Smooth muscle cell (in vitro differentiated cells): ENCODE results near the gene NRXN3. TPM values are rescaled to one million over a fixed set of nuclear protein-coding genes. Genes with fewer than 3 reads are reported as not detected.

Source experiments
- DNase-seq: peaks from one replicate; lab custom pipeline; 2025; ENCODE audit not compliant: unreplicated experiment; lab: John Stamatoyannopoulos, UW
- H2AFZ ChIP-seq: fragments of 200-600 bp; sonication (generic); 2 replicates; pipeline ENCODE4 v1.6.0; 2016; ENCODE audit warnings: antibody characterized with exemption, low read depth, mild to moderate bottlenecking
- H3F3A ChIP-seq: fragments of 200-600 bp; sonication (generic); 2 replicates; pipeline ENCODE4 v1.6.0; 2017; ENCODE audit warnings: antibody characterized with exemption, low read depth
- H3K27ac ChIP-seq: fragments of 200-600 bp; sonication (generic); 2 replicates; pipeline ENCODE4 v1.5.1; 2016; ENCODE audit warnings: low read depth, mild to moderate bottlenecking
- H3K27me3 ChIP-seq: fragments of 200-600 bp; sonication (generic); 2 replicates; pipeline ENCODE4 v1.6.1; 2016; ENCODE audit warnings: low read depth, mild to moderate bottlenecking
- H3K36me3 ChIP-seq: fragments of 200-600 bp; sonication (generic); 2 replicates; pipeline ENCODE4 v1.5.1; 2016; ENCODE audit warnings: low read depth
- H3K4me1 ChIP-seq: fragments of 200-600 bp; sonication (generic); 2 replicates; pipeline ENCODE4 v1.5.1; 2016; ENCODE audit warnings: low read depth
- H3K4me2 ChIP-seq: fragments of 200-600 bp; sonication (generic); 2 replicates; pipeline ENCODE4 v1.6.0; 2016; ENCODE audit warnings: mild to moderate bottlenecking
- H3K4me3 ChIP-seq: fragments of 200-600 bp; sonication (generic); 2 replicates; pipeline ENCODE4 v1.5.1; 2016; ENCODE audit warnings: mild to moderate bottlenecking
- H3K79me2 ChIP-seq: fragments of 200-600 bp; sonication (generic); 2 replicates; pipeline ENCODE4 v1.6.0; 2016; ENCODE audit warnings: low read depth, mild to moderate bottlenecking
- H3K9ac ChIP-seq: fragments of 200-600 bp; sonication (generic); 2 replicates; pipeline ENCODE4 v1.6.0; 2016; ENCODE audit warnings: low read depth
- H3K9me3 ChIP-seq: fragments of 200-600 bp; sonication (generic); replicated peaks from 2 replicates; pipeline ENCODE4 v1.5.1; 2016; ENCODE audit warnings: low read depth
- H4K20me1 ChIP-seq: fragments of 200-600 bp; sonication (generic); 2 replicates; pipeline ENCODE4 v1.6.0; 2016; ENCODE audit warnings: low read depth
- WGBS: methylation state at CpG from one replicate; pipeline ENCODE4 v1.1.7; 2016; ENCODE audit warnings: low lambda C conversion rate; 5-methylcytosine and 5-hydroxymethylcytosine counted together
- polyA plus RNA-seq: library from polyadenylated mRNA; unstranded; fragments of >200 nt; fragmentation: Nextera tagmentation; extraction: Ambion mirVana; gene quantifications from 2 replicates; pipeline ENCODE4 v1.2.1, GENCODE V29; 2016
- total RNA-seq: library from RNA; depleted of rRNA; stranded (reverse); fragments of >200 nt; gene quantifications from 2 replicates; pipeline ENCODE4 v1.2.3, GENCODE V29; 2014
- TF ChIP-seq, protein P1 (sequence below): fragments of 200-600 bp; sonication (generic); IDR thresholded peaks from 2 replicates; pipeline ENCODE4 v1.5.1; 2017; ENCODE audit warnings: borderline replicate concordance, mild to moderate bottlenecking, antibody characterized with exemption; ENCODE audit not compliant: insufficient read depth, poor library complexity, severe bottlenecking

NRXN3 gene
- total and polyA plus RNA-seq, 2 experiments from 2014 or later = 1.2 to 7.0 TPM

DNA sequence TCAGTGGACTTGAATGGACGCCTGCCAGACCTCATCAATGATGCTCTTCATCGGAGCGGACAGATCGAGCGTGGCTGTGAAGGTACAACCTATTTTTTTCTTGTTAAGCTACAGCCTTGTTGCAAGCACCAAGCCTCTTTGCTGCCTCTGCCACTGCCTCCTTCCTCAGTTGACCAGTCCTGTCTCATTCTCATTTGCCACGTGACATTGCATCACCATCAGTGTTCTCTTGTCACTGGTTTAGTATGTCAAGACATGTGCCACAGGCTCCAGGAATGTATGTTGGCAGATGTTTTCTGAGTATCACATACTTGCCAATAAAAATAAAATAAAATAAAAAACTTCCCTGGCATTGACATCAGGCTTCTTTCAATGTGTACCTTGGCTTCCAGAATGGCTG, 798.1 kb downstream of the NRXN3 start:
- Histone ChIP-seq H3K4me3 (no peak overlapping the region), H3K27me3 (no peaks in the 10 kb centered on the region), H3K36me3 (no peaks in the 10 kb centered on the region), H3K79me2 (no peaks in the 10 kb centered on the region), H3F3A (no peaks in the 10 kb centered on the region), H2AFZ (no peak overlapping the region), H3K9ac (no peak overlapping the region), H3K9me3 (no peaks in the 10 kb centered on the region), H3K4me2 (no peak overlapping the region), H4K20me1 (no peaks in the 10 kb centered on the region), H3K4me1 (peaks cover 3% of the 10 kb centered on the region), H3K27ac (peak overlapping the region; percentile 13)
- 93% methylated on average over 6 of the region's 6 CpGs for WGBS
- DNase-seq = no peak
- TF ChIP-seq, protein P1, sequence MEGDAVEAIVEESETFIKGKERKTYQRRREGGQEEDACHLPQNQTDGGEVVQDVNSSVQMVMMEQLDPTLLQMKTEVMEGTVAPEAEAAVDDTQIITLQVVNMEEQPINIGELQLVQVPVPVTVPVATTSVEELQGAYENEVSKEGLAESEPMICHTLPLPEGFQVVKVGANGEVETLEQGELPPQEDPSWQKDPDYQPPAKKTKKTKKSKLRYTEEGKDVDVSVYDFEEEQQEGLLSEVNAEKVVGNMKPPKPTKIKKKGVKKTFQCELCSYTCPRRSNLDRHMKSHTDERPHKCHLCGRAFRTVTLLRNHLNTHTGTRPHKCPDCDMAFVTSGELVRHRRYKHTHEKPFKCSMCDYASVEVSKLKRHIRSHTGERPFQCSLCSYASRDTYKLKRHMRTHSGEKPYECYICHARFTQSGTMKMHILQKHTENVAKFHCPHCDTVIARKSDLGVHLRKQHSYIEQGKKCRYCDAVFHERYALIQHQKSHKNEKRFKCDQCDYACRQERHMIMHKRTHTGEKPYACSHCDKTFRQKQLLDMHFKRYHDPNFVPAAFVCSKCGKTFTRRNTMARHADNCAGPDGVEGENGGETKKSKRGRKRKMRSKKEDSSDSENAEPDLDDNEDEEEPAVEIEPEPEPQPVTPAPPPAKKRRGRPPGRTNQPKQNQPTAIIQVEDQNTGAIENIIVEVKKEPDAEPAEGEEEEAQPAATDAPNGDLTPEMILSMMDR = no peak

DNA sequence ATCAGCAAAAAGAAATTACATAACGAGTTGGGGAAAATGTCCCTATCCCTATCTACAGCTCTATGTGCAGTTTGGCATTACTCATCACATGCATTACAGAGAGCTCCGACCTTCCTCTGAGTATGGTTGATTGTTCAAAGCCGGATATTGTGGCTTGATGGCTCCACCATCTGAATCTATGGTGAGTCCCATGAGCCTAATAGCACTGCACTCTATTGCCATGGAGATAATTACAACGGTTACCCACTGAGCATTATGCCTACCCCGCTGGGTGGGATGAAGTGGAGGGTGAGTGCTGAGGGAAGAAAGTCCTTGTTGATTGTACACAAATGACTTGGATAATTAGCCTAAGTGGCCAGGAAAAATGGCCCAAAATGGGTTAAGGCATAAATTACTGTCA, 800.5 kb downstream of the NRXN3 start:
- Histone ChIP-seq H3F3A (no peaks in the 10 kb centered on the region), H3K4me2 (no peak overlapping the region), H3K9ac (no peak overlapping the region), H4K20me1 (no peaks in the 10 kb centered on the region), H3K27me3 (no peaks in the 10 kb centered on the region), H3K79me2 (no peaks in the 10 kb centered on the region), H3K36me3 (no peaks in the 10 kb centered on the region), H3K4me3 (no peak overlapping the region), H3K4me1 (peaks cover 3% of the 10 kb centered on the region), H3K9me3 (no peaks in the 10 kb centered on the region), H3K27ac (no peak overlapping the region), H2AFZ (no peak overlapping the region)
- DNase-seq = no peak
- 68% methylated on average over 5 of the region's 5 CpGs for WGBS
- TF ChIP-seq, protein P1 = no peak

DNA sequence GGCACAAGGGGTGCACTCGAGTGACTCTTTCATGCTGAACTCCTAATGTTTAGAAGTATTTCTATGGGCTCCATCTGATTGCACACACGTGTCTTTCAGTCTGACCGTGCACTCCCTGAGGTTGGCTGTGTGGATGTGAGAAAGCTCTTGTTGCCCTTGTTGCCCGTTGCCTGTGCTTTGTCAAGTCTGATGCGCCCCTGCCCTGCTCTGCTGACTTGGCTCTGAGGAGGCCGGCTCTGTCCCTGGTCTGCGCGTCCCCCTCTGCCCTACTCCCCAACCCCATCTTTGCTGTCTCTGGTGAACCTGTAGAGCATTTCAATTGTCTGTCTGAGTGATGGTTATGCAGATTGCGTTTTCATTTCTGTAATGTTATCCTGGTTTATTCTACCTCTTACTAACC, 802.3 kb downstream of the NRXN3 start:
- H3K4me3 ChIP-seq = no peak overlapping the region
- H3K4me2 ChIP-seq = no peak overlapping the region
- H3F3A ChIP-seq = no peaks in the 10 kb centered on the region
- no peaks in the 10 kb centered on the region for H3K9me3 ChIP-seq
- DNase-seq = no peak
- WGBS = 87% methylated on average over 9 of the region's 9 CpGs
- no peaks in the 10 kb centered on the region for H3K36me3 ChIP-seq
- H3K9ac ChIP-seq = no peak overlapping the region
- H3K4me1 ChIP-seq = peaks cover 3% of the 10 kb centered on the region
- no peaks in the 10 kb centered on the region for H3K79me2 ChIP-seq
- H3K27ac ChIP-seq = no peak overlapping the region
- TF ChIP-seq, protein P1 = no peak
- no peaks in the 10 kb centered on the region for H4K20me1 ChIP-seq
- peaks cover 4% of the 10 kb centered on the region for H3K27me3 ChIP-seq
- no peak overlapping the region for H2AFZ ChIP-seq

DNA sequence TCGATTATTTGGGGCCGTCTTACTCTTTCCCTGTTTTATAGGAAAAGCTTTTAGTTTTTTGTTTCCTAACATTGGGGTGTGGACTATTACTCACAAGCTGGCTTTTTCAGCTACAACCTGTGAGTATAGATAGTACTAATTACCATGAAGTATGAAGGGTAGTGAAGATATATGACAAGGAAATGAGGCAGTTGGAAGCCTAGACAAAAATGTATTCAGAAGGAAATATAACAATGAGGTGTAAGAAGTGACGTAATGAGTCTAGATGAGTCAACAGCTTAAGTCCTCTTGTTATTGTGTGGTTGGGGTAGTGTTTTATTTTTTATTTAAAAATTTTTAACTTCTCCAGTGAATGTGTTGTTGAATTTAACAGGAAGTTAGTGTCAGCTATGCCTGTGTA, 804.5 kb downstream of the NRXN3 start:
- no peak for DNase-seq
- no peaks in the 10 kb centered on the region for H3K36me3 ChIP-seq
- H4K20me1 ChIP-seq = no peaks in the 10 kb centered on the region
- H3K27me3 ChIP-seq = peaks cover 4% of the 10 kb centered on the region
- H3K27ac ChIP-seq = no peak overlapping the region
- 84% methylated on average over 3 of the region's 3 CpGs for WGBS
- TF ChIP-seq, protein P1 = no peak
- peaks cover 3% of the 10 kb centered on the region for H3K4me1 ChIP-seq
- H3K9ac ChIP-seq = no peak overlapping the region
- H3K9me3 ChIP-seq = no peaks in the 10 kb centered on the region
- no peaks in the 10 kb centered on the region for H3K79me2 ChIP-seq
- no peaks in the 10 kb centered on the region for H3F3A ChIP-seq
- H3K4me2 ChIP-seq = no peak overlapping the region
- no peak overlapping the region for H2AFZ ChIP-seq
- H3K4me3 ChIP-seq = no peak overlapping the region
